AG09309 (cell line): ENCODE data around the gene APLP2.
"Not testable (repeated sequence)": the region's sequence is repeated elsewhere in the genome, so short reads cannot be mapped to it uniquely, and the experiment has no call there.

Experiments used
- DNase-seq: peaks from one replicate; pipeline ENCODE4 v3.0.0-alpha.2; 2010; ENCODE audit warnings: low read depth
- H3K4me3 ChIP-seq: 2 replicates; pipeline ENCODE4 v1.5.1; 2011; ENCODE audit warnings: mild to moderate bottlenecking, low read depth, low read length, moderate library complexity; ENCODE audit not compliant: control insufficient read depth
- TF ChIP-seq, protein P1 (sequence below): IDR thresholded peaks from 2 replicates; pipeline ENCODE4 v1.5.1; 2011; ENCODE audit warnings: mild to moderate bottlenecking, low read depth, low read length, inconsistent platforms; ENCODE audit not compliant: insufficient read depth, control insufficient read depth; ENCODE audit errors: missing control alignments

APLP2 gene

DNA sequence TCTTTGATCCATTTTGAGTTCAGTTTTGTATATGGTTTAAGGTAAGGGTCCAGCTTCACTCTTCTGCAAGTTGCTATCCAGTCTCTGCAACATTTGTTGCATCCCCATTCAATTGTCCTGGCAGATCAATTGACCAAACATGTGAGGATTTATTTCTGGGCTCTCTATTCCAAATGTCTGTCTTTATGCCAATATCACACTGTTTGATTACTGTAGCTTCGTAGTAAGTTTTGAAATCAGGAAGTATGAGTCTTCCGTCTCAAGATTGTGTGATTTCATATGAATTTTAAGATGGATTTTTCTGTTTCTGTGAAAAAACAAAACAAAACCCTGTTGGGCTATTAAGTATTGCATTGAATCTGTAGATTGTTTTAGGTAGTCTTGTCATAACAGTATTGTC is 17.0 kb downstream of the APLP2 start:
- no peak overlapping the region for H3K4me3 ChIP-seq
- TF ChIP-seq, protein P1, sequence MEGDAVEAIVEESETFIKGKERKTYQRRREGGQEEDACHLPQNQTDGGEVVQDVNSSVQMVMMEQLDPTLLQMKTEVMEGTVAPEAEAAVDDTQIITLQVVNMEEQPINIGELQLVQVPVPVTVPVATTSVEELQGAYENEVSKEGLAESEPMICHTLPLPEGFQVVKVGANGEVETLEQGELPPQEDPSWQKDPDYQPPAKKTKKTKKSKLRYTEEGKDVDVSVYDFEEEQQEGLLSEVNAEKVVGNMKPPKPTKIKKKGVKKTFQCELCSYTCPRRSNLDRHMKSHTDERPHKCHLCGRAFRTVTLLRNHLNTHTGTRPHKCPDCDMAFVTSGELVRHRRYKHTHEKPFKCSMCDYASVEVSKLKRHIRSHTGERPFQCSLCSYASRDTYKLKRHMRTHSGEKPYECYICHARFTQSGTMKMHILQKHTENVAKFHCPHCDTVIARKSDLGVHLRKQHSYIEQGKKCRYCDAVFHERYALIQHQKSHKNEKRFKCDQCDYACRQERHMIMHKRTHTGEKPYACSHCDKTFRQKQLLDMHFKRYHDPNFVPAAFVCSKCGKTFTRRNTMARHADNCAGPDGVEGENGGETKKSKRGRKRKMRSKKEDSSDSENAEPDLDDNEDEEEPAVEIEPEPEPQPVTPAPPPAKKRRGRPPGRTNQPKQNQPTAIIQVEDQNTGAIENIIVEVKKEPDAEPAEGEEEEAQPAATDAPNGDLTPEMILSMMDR, result no peak
- no peak for DNase-seq

DNA sequence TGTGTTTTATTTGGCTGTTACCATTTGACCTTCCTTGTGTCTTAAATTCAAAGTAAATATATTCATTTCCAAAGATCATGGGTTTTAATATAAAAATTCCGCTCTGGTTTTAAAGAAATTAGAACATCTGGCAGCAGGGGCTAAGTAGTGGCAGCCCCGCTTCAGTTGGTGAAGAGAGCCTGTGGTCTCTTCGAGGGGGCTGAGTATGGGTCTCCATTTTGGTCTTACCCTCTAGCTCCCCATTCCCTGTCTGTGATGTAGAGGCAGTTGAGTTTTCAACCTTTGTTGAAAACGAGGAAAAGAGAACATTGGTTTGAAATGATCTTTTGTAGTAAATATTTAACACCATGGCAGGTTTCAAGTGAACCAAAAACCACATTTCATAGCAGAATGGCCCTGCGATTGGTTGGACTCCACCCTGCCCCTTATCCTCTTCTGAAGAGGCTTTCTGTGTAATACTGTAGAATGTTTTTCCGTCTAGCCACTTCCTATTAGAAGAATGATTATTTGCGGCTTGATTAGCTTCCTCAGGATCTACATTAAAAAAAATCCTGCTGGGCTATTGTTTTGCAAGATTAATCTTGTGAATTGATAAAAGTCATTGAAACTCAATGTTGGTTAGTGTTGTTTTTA is 17.7 kb downstream of the APLP2 start:
- TF ChIP-seq, protein P1, result no peak
- DNase-seq, result no peak
- H3K4me3 ChIP-seq, result no peak overlapping the region

DNA sequence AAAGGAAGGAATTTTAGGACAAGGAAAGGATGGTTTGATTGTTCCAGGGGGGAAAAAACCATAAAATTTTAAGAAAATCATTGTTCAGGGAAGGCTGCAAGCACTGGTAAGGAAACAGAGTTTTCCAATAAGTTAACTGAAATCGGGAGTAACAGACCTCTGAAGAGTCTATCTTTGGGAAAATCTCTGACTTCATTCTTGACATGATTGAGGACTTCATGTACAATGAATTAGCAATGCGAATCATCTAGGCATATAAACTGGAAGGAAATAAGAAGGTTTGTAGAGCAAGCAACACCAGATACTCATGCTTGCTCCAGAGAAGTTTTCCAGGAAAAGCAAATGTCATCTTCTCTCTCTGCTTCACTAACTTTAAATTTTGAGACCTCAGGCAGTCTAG is 18.5 kb downstream of the APLP2 start:
- no peak overlapping the region for H3K4me3 ChIP-seq
- DNase-seq, result no peak
- TF ChIP-seq, protein P1, result no peak

DNA sequence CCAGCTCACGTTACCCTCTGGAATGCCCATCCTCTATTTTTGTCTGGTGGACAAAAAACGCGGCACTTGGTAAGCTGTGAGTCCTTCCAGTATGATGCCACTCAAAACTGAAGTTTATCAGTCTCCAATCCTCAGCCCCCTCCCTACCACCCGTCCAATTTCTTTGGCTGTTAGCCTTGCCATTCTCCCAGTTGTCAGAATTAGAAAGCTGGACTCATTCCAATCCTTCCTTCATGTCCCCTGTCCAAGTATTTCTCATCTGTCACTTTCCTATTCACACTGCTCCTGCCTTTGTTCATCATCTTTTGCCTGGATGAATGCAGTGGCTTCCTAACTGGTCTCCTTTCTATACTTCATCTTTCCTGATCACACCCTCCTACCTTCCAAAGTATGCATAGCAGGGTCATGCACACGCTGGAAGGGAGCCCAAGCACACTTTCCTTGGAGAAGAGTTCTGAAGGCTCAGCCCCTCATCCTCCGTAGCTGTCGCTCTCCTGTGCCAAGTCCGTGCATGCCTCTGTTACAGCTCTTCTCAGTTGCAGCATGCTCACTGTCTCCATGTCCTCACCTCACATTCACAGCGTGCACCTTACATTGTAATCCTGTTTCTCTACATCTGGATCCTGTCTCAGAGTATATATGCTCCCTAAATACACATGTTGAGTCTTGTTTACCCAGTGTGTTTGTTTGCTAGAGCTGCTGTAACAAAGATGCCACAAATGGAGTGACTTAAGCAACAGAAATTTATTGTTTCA is 19.4 kb downstream of the APLP2 start:
- no peak overlapping the region for H3K4me3 ChIP-seq
- no peak for DNase-seq
- TF ChIP-seq, protein P1, result no peak

DNA sequence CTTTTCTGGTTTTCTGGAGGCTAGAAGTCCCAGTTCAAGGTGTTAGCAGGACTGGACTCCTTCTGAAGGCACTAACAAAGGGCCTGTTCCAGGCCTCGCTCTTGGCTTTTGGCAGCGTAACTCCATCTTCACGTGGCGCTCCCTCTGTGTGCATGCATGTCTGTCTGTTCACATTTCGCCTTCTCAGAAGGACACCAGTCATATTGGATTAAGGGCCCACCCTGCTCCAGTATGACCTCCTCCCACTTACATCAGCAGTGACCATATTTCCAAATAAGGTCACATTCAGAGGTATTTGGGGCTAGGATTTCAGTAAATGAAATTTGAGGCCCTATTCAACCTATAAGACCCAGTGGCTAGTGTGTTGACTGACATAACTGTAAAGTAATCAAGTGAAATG is 20.0 kb downstream of the APLP2 start:
- TF ChIP-seq, protein P1, result no peak
- no peak overlapping the region for H3K4me3 ChIP-seq
- no peak for DNase-seq

DNA sequence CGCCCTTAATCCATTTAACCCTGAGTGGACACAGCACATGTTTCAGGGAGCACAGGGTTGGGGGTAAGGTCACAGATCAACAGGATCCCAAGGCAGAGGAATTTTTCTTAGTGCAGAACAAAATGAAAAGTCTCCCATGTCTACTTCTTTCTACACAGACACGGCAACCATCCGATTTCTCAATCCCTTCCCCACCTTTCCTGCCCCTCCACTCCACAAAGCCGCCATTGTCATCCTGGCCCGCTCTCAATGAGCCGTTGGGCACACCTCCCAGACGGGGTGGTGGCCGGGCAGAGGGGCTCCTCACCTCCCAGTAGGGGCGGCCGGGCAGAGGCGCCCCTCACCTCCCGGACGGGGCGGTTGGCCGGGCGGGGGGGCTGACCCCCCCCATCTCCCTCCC is 20.8 kb downstream of the APLP2 start:
- DNase-seq, H3K4me3 ChIP-seq: not testable (repeated sequence)

DNA sequence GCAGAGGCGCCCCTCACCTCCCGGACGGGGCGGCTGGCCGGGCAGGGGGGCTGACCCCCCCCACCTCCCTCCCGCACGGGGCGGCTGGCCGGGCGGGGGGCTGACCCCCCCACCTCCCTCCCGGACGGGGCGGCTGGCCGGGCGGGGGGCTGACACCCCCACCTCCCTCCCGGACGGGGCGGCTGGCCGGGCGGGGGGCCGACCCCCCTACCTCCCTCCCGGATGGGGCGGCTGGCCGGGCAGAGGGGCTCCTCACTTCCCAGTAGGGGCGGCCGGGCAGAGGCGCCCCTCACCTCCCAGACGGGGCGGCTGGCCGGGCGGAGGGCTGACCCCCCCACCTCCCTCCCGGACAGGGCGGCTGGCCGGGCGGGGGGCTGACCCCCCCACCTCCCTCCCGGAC is 21.5 kb downstream of the APLP2 start:
- not testable (repeated sequence) for DNase-seq, H3K4me3 ChIP-seq

DNA sequence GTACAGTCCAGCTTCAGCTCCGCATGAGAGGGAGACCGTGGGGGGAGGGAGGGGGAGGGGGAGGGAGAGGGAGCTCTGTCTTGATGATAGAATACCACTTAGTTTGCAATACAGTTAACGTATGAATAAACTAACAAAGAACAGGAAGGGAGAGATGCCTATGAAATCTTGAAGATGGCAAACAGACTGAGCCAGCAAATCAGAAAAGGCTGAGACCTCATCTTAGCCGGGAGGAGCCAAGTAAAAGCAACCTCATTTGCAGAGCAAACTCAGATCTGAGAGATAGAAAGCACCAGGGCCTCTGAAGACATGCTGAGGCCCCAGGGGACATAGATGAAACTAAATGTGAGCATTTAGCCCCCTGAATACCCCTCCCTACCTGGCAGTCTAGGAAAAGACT is 23.0 kb downstream of the APLP2 start:
- DNase-seq, result no peak
- TF ChIP-seq, protein P1, result no peak

More for the DNA sequence above, 23.0 kb downstream of the APLP2 start:
- H3K4me3 ChIP-seq, result no peak overlapping the region
